SU-DHL-6 (cell line): ENCODE results near the gene ZNF433.

Experiments used
- H2AFZ ChIP-seq: fragments of 200-600 bp; sonication (generic); 2 replicates; pipeline ENCODE4 v1.6.1; 2014; ENCODE audit warnings: low read depth, mild to moderate bottlenecking, moderate library complexity, mixed read lengths, antibody characterized with exemption, low read length; ENCODE audit not compliant: severe bottlenecking
- H3F3A ChIP-seq: fragments of 200-600 bp; shearing (Covaris generic); 2 replicates; pipeline ENCODE4 v1.6.0; 2016; ENCODE audit warnings: antibody characterized with exemption, mild to moderate bottlenecking; ENCODE audit not compliant: insufficient read depth
- H3K27ac ChIP-seq: fragments of 200-600 bp; sonication (generic); 2 replicates; pipeline ENCODE4 v1.5.1; 2016; ENCODE audit warnings: low read depth, mild to moderate bottlenecking, low read length, moderate library complexity, mixed read lengths
- H3K27me3 ChIP-seq: fragments of 200-600 bp; sonication (generic), shearing (Covaris generic); 2 replicates; pipeline ENCODE4 v1.6.0; 2014; ENCODE audit warnings: mild to moderate bottlenecking, low read length
- H3K36me3 ChIP-seq: fragments of 200-600 bp; sonication (generic); 2 replicates; pipeline ENCODE4 v1.6.1; 2014; ENCODE audit warnings: mild to moderate bottlenecking, low read length, mixed read lengths
- H3K4me2 ChIP-seq: fragments of 300-600, 200-600 bp; shearing (Covaris generic), sonication (generic); 2 replicates; pipeline ENCODE4 v1.6.0; 2014; ENCODE audit warnings: low read length, low read depth, mild to moderate bottlenecking; ENCODE audit not compliant: poor library complexity, severe bottlenecking
- H3K4me3 ChIP-seq: fragments of 200-600 bp; sonication (generic); 2 replicates; pipeline ENCODE4 v1.5.1; 2014; ENCODE audit warnings: antibody characterized with exemption, low read length, mild to moderate bottlenecking, mixed read lengths; ENCODE audit not compliant: insufficient read depth, poor library complexity, severe bottlenecking
- H3K79me2 ChIP-seq: fragments of 200-600 bp; sonication (generic); 2 replicates; pipeline ENCODE4 v1.6.1; 2014; ENCODE audit warnings: mild to moderate bottlenecking, low read length, moderate library complexity; ENCODE audit not compliant: insufficient read depth
- H3K9ac ChIP-seq: fragments of 200-600 bp; sonication (generic); 2 replicates; pipeline ENCODE4 v1.7.0; 2014; ENCODE audit warnings: mild to moderate bottlenecking, low read length
- H3K9me2 ChIP-seq: fragments of 200-600 bp; sonication (generic); replicated peaks from 2 replicates; pipeline ENCODE4 v1.6.1; 2014; ENCODE audit warnings: low read length; ENCODE audit not compliant: insufficient read depth
- H3K9me3 ChIP-seq: fragments of 200-600 bp; sonication (generic); 2 replicates; pipeline ENCODE4 v1.6.1; 2014; ENCODE audit warnings: low read length, mixed read lengths; ENCODE audit not compliant: insufficient read depth
- H4K20me1 ChIP-seq: fragments of 200-600 bp; sonication (generic); 2 replicates; pipeline ENCODE4 v1.6.1; 2014; ENCODE audit warnings: low read depth, mild to moderate bottlenecking, antibody characterized with exemption, low read length, moderate library complexity, mixed read lengths
- CTCF ChIP-seq: fragments of 200-600 bp; sonication (generic); IDR thresholded peaks from one replicate; pipeline ENCODE4 v1.5.1; 2017; ENCODE audit warnings: antibody characterized with exemption, mild to moderate bottlenecking, low read length, moderate library complexity; ENCODE audit not compliant: insufficient read depth, poor library complexity, severe bottlenecking
- EZH2phosphoT487 ChIP-seq: fragments of 200-600 bp; sonication (generic), shearing (Covaris generic); conservative IDR thresholded peaks from 2 replicates; pipeline ENCODE4 v1.6.1; 2018; ENCODE audit warnings: mild to moderate bottlenecking, antibody characterized with exemption, low read length, moderate library complexity, mixed read lengths

Gene ZNF433

GRCh38 chr19:11979527-11979926 lies 56.0 kb downstream of the ZNF433 start:
- H3K9me3 ChIP-seq = peaks cover 37% of the 10 kb centered on the region; the same call in 1 of the 2 replicates
- H3K4me3 ChIP-seq = no peak overlapping the region
- H3K36me3 ChIP-seq = peaks cover 17% of the 10 kb centered on the region
- no peak overlapping the region for H2AFZ ChIP-seq
- no peaks in the 10 kb centered on the region for H3K27me3 ChIP-seq
- H4K20me1 ChIP-seq = no peaks in the 10 kb centered on the region
- TF ChIP-seq EZH2phosphoT487 (no peak), CTCF (no peak)
- H3K79me2 ChIP-seq = no peaks in the 10 kb centered on the region
- no peaks in the 10 kb centered on the region for H3K9me2 ChIP-seq
- no peak overlapping the region for H3K9ac ChIP-seq
- no peak overlapping the region for H3K27ac ChIP-seq
- no peaks in the 10 kb centered on the region for H3F3A ChIP-seq
- H3K4me2 ChIP-seq = no peak overlapping the region

GRCh38 chr19:11978492-11979100 lies 56.9 kb downstream of the ZNF433 start:
- Histone ChIP-seq H3K9me2 (no peaks in the 10 kb centered on the region), H3K4me2 (no peak overlapping the region), H3K79me2 (no peaks in the 10 kb centered on the region), H3K27me3 (no peaks in the 10 kb centered on the region), H3K9ac (no peak overlapping the region), H3K36me3 (peaks cover 17% of the 10 kb centered on the region), H2AFZ (no peak overlapping the region), H3F3A (no peaks in the 10 kb centered on the region), H4K20me1 (no peaks in the 10 kb centered on the region), H3K9me3 (peaks cover 37% of the 10 kb centered on the region; the same call in 1 of the 2 replicates), H3K27ac (no peak overlapping the region), H3K4me3 (no peak overlapping the region)
- TF ChIP-seq EZH2phosphoT487 (no peak), CTCF (no peak)

- H3K79me2 ChIP-seq = no peaks in the 10 kb centered on the region
- no peak overlapping the region for H3K4me2 ChIP-seq
- H2AFZ ChIP-seq = no peak overlapping the region
- H3K27me3 ChIP-seq = no peaks in the 10 kb centered on the region
- H4K20me1 ChIP-seq = no peaks in the 10 kb centered on the region
- no peak overlapping the region for H3K9ac ChIP-seq
- H3F3A ChIP-seq = no peaks in the 10 kb centered on the region
- TF ChIP-seq CTCF (no peak), EZH2phosphoT487 (no peak)
- H3K9me2 ChIP-seq = no peaks in the 10 kb centered on the region
- H3K27ac ChIP-seq = no peak overlapping the region
- H3K36me3 ChIP-seq = peaks cover 4% of the 10 kb centered on the region
- H3K9me3 ChIP-seq = peaks cover 11% of the 10 kb centered on the region; the same call in 1 of the 2 replicates
- H3K4me3 ChIP-seq = no peak overlapping the region
These were observed 62.3 kb downstream of the ZNF433 start for GRCh38 chr19:11973019-11973810.
